ENCODE data around the gene HP1BP3.

The HP1BP3 gene

GRCh38 chr1:20726932-20727745, 60.0 kb downstream of the HP1BP3 start:
- no peak for TF ChIP-seq CTCF (IDR thresholded peaks at IDR 0.05)

GRCh38 chr1:20726118-20726911, 60.8 kb downstream of the HP1BP3 start:
- H3K4me3 ChIP-seq, result no peak overlapping the region
- no peak for TF ChIP-seq CTCF (IDR thresholded peaks at IDR 0.05)
- DNase-seq (ENCODE audit: low spot score), result peak; percentile 65

More at GRCh38 chr1:20726932-20727745, 60.0 kb downstream of the HP1BP3 start:
- H3K4me3 ChIP-seq, result no peak overlapping the region
- DNase-seq (ENCODE audit: low spot score), result peak; percentile 62
- no peak overlapping the region for H3K27ac ChIP-seq

GRCh38 chr1:20725189-20726117, 61.7 kb downstream of the HP1BP3 start:
- H3K4me3 ChIP-seq, result no peak overlapping the region
- H3K27ac ChIP-seq, result no peak overlapping the region
- DNase-seq (ENCODE audit: low spot score), result peak; percentile 50
- TF ChIP-seq CTCF (IDR thresholded peaks at IDR 0.05), result no peak

More at GRCh38 chr1:20726118-20726911, 60.8 kb downstream of the HP1BP3 start:
- no peak overlapping the region for H3K27ac ChIP-seq

- H3K27ac ChIP-seq, result no peak overlapping the region
- DNase-seq (ENCODE audit: low spot score), result peak; percentile 67
- H3K4me3 ChIP-seq, result no peak overlapping the region
- TF ChIP-seq CTCF (IDR thresholded peaks at IDR 0.05), result no peak
Measured at GRCh38 chr1:20724364-20725188, 62.5 kb downstream of the HP1BP3 start.

GRCh38 chr1:20723537-20724363, 63.4 kb downstream of the HP1BP3 start:
- no peak overlapping the region for H3K4me3 ChIP-seq
- no peak overlapping the region for H3K27ac ChIP-seq
- DNase-seq (ENCODE audit: low spot score), result peak; percentile 66
- TF ChIP-seq CTCF (IDR thresholded peaks at IDR 0.05), result no peak
